C4-2B (cell line): ENCODE data around the gene CHMP2A.

Experiments
- ZFX ChIP-seq: fragments of 450-650 bp; IDR thresholded peaks from 2 replicates; pipeline ENCODE4 v1.6.1; 2017
- TF ChIP-seq, protein P1 (sequence below): fragments of 450-650 bp; conservative IDR thresholded peaks from 2 replicates; pipeline ENCODE4 v1.5.1; 2017; ENCODE audit warnings: mild to moderate bottlenecking

- TF ChIP-seq, protein P1, sequence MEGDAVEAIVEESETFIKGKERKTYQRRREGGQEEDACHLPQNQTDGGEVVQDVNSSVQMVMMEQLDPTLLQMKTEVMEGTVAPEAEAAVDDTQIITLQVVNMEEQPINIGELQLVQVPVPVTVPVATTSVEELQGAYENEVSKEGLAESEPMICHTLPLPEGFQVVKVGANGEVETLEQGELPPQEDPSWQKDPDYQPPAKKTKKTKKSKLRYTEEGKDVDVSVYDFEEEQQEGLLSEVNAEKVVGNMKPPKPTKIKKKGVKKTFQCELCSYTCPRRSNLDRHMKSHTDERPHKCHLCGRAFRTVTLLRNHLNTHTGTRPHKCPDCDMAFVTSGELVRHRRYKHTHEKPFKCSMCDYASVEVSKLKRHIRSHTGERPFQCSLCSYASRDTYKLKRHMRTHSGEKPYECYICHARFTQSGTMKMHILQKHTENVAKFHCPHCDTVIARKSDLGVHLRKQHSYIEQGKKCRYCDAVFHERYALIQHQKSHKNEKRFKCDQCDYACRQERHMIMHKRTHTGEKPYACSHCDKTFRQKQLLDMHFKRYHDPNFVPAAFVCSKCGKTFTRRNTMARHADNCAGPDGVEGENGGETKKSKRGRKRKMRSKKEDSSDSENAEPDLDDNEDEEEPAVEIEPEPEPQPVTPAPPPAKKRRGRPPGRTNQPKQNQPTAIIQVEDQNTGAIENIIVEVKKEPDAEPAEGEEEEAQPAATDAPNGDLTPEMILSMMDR: no peak
- TF ChIP-seq ZFX: no peak
These were observed 12.1 kb upstream of the CHMP2A start for GRCh38 chr19:58566989-58567388.
